Measurements from ENCODE around the gene EPHB3.

DNA sequence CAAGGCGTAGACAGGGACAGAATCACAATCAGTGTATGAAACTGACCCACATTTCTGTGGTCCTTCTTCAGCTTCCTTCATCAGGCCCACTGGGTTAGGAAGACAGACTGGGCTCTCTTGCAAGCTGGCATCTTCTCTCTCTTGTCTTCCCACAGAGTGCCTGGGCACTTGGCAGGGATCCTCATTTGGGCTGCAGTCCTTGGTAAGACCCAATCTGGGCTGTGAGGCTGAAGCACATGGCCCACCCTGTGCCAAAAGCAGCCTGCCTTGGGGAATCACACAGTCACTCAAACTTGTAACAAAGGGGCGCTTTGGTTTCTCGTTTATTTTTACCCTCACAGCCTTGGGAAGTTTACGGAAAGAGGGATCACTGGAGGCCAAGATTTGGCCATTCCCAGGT is 8.2 kb upstream of the EPHB3 start:
- TF ChIP-seq, protein P1, sequence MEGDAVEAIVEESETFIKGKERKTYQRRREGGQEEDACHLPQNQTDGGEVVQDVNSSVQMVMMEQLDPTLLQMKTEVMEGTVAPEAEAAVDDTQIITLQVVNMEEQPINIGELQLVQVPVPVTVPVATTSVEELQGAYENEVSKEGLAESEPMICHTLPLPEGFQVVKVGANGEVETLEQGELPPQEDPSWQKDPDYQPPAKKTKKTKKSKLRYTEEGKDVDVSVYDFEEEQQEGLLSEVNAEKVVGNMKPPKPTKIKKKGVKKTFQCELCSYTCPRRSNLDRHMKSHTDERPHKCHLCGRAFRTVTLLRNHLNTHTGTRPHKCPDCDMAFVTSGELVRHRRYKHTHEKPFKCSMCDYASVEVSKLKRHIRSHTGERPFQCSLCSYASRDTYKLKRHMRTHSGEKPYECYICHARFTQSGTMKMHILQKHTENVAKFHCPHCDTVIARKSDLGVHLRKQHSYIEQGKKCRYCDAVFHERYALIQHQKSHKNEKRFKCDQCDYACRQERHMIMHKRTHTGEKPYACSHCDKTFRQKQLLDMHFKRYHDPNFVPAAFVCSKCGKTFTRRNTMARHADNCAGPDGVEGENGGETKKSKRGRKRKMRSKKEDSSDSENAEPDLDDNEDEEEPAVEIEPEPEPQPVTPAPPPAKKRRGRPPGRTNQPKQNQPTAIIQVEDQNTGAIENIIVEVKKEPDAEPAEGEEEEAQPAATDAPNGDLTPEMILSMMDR (IDR thresholded peaks at IDR 0.05) = no peak
- TF ChIP-seq POLR2A (IDR thresholded peaks at IDR 0.05) (no peak), EP300 (IDR thresholded peaks at IDR 0.05) (no peak), POLR2AphosphoS5 (IDR thresholded peaks at IDR 0.05) (no peak)

All from sigmoid colon (tissue), 4 donors.